ENCODE data around the gene KLHDC9.
"Not testable (repeated sequence)": the region's sequence is repeated elsewhere in the genome, so short reads cannot be mapped to it uniquely, and the experiment has no call there.

Gene KLHDC9

GRCh38 chr1:161096530-161096929 lies 1.6 kb upstream of the KLHDC9 start:
- DNase-seq: no peak

GRCh38 chr1:161099090-161099802 lies 1.1 kb downstream of the KLHDC9 start:
- no peak for DNase-seq

GRCh38 chr1:161100556-161100955 lies 2.4 kb downstream of the KLHDC9 start:
- DNase-seq: no peak

- no peak for DNase-seq
Measured at GRCh38 chr1:161106431-161106830, 8.3 kb downstream of the KLHDC9 start.

- DNase-seq: no peak
Measured at GRCh38 chr1:161111117-161111516, 13.0 kb downstream of the KLHDC9 start.

- no peak for DNase-seq
Measured at GRCh38 chr1:161111527-161111926, 13.4 kb downstream of the KLHDC9 start.

GRCh38 chr1:161113915-161114314 lies 15.8 kb downstream of the KLHDC9 start:
- DNase-seq: no peak

GRCh38 chr1:161114556-161114955 lies 16.4 kb downstream of the KLHDC9 start:
- DNase-seq: no peak

GRCh38 chr1:161115132-161115711 lies 17.1 kb downstream of the KLHDC9 start:
- no peak for DNase-seq

GRCh38 chr1:161115961-161116360 lies 17.8 kb downstream of the KLHDC9 start:
- DNase-seq: not testable (repeated sequence)

- DNase-seq: peak; percentile 74 to 85 (median 82)
Measured at GRCh38 chr1:161117759-161118581, 19.8 kb downstream of the KLHDC9 start, which contains the start of the genes NIT1 and PFDN2. TSS of gene NIT1 (plus strand) at chr1:161118105. CDS start at chr1:161118177, 72 bp downstream. TSS of gene PFDN2 (minus strand) at chr1:161118037. CDS start at chr1:161118026, 11 bp downstream.

GRCh38 chr1:161119092-161119903 lies 21.1 kb downstream of the KLHDC9 start:
- peak in 5 of 6 experiments; percentile 43 to 64 (median 49) for DNase-seq

- DNase-seq: no peak
Measured at GRCh38 chr1:161121042-161121650, 23.0 kb downstream of the KLHDC9 start.

- no peak for DNase-seq
Measured at GRCh38 chr1:161121834-161122233, 23.7 kb downstream of the KLHDC9 start.

GRCh38 chr1:161122967-161123366 lies 24.8 kb downstream of the KLHDC9 start:
- DNase-seq: no peak

- DNase-seq: no peak
Measured at GRCh38 chr1:161127649-161128048, 29.5 kb downstream of the KLHDC9 start.

- no peak for DNase-seq
Measured at GRCh38 chr1:161128591-161129420, 30.6 kb downstream of the KLHDC9 start.

GRCh38 chr1:161130266-161130665 lies 32.1 kb downstream of the KLHDC9 start:
- no peak for DNase-seq

- peak in 1 of 6 experiments; percentile 16 for DNase-seq
Measured at GRCh38 chr1:161131523-161132409, 33.6 kb downstream of the KLHDC9 start.
